NCI-H446 treated with DMSO at 0.1 percent for 48 hours (cell line): ENCODE results near the gene IFNA4.
A peak's percentile ranks its signal among the peaks of the same experiment; 100 is the strongest.
"Not testable (repeated sequence)": the region's sequence is repeated elsewhere in the genome, so short reads cannot be mapped to it uniquely, and the experiment has no call there.

Source experiments
- DNase-seq: peaks from one replicate; lab custom pipeline; 2025; lab: John Stamatoyannopoulos, UW

The IFNA4 gene

DNA sequence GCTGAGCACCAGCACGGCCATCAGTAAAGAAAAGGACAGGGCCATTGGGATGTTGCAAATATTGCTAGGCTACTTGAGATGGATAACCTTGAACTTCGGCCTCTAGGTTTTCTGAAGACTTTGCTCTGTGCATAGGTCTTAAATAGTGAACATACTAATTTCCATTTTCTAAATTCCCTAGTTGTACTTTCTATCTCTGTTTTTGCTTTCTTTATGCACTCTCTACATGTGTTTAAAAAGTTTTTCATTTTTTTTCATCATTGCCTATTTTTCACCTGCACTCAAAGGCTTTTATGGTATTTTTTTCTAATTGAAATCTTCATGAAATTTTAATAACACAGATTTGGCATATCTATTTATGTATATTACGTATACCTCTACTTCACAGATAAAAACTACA lies at the start of gene IFNA4:
TSS of gene IFNA4 (minus strand) at position 101 of the 400 bp plus-strand sequence. CDS start at position 45, 56 bp downstream.
- not testable (repeated sequence) for DNase-seq

DNA sequence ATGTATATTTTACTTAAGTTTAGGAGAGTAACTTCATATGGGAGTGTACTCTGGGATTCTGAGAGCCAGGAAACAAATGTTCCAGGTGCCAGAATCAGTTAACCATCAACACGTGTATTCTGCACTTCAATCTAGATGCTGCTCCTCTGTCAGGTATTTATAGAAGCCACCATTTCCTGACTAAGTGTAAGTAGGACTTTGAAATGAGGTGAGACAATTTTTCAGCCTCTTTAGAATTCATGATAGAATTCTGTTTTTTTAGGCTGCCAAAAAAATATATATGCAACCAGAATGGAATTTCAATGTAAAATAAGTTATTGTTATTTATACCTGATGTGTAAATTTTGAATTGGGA lies 49.0 kb upstream of the IFNA4 start:
- DNase-seq, result not testable (repeated sequence)

DNA sequence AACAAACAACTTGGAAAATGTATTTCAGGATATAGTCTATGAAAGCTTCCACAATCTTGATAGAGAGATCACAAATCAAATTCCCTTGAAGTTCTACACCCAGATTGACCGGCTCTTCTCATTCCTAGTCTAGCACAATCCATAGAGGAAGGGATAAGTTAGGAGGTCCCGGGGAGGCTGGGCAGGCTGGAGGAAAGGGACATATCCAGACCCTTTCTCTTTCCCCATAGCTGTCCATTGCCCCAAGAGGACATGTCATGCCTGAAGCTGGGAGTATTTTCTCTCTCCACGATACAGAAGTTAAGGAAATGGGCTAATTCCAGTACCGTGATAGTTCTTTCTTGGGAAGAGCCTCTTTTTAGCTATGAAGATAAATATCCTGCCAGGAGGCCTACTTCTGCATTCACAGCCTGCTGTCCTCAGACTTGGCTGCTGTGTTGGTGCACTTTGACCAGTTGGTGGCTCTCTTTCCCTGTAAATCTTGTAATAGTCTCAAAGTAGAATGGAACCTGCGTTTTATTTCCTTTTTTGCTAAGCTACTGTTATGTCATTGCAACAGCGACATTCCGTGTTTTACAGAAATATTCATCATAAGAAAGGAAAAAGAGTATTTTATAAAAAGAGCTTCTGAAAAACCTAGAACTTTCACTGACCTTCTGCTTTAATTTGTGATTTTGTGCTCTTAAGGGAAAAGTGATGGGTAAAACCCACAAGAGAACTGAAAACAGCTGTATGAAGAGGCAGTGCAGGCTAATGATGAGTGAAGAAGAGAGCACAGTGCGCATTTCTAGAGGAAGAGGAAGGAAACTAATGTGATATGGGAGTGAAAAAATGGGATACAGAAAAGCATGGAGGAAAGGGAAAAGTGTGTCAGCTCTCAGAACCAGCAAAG lies 48.3 kb upstream of the IFNA4 start:
- peak; percentile 4 for DNase-seq

DNA sequence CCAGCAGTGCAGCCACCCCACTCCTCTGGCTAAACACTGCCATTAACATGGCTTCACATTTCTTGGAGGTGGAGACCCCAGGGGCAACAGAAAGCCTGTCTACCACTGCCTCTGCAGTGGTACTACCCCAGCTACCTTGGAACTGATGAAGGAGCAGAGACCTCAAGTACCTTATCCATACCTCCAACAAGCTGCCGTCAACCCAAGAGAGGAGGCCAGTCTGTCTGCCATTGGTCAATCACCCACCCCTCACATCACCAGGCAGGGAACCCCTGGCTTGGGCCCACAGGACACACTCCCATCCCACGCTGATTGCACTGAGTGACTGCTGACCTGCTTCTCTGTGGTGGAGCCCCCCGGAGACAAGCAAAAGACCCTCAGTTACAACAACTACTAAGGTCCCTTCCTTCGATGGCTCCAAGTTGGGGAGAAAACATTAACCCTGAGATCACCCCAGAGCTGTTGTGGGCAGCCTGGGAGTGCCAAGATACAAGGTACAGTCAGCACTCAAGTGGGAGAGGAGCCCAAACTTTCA lies 46.8 kb upstream of the IFNA4 start:
- DNase-seq, result no peak

DNA sequence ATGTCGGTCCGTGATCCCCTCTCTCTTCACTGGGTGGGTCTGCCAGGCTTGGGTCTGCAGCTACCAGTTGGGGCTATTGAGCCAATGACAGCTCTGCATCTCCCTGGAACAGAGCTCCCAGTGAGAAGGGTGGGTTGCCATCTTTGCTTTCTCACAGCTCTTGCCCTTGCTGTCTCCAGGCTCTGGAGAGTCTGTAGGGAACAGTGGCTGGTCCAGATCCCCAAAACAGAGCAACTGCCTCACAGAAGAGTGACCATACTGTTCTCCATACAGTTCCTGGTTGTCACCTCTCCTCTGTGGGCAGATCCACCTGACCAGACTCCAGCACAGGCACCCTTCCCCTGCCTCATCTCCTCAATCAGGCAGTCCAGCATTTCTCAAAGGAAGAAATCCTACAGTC lies 45.9 kb upstream of the IFNA4 start:
- no peak for DNase-seq

DNA sequence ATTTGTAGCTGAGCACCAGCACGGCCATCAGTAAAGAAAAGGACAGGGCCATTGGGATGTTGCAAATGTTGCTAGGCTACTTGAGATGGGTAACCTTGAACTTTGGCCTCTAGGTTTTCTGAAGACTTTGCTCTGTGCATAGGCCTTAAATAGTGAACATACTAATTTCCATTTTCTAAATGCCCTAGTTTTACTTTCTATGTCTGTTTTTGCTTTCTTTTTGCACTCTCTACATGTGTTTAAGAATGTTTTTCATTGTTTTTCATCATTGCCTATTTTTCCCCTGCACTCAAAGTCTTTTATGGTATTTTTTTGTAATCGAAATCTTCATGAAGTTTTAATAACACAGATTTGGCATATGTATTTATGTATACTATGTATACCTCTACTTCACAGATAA lies 40.7 kb upstream of the IFNA4 start, which contains the start of gene IFNA17:
TSS of gene IFNA17 (minus strand) at position 101 of the 400 bp plus-strand sequence. CDS start at position 52, 49 bp downstream.
- no peak for DNase-seq

DNA sequence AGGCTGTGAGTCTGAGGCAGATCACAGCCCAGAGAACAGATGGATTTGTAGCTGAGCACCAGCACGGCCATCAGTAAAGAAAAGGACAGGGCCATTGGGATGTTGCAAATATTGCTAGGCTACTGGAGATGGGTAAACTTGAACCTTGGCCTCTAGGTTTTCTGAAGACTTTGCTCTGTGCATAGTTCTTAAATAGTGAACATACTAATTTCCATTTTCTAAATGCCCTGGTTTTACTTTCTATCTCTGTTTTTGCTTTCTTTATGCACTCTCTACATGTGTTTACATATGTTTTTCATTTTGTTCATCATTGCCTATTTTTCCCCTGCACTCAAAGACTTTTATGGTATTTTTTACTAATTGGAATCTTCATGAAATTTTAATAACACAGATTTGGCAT lies 29.8 kb upstream of the IFNA4 start, which contains the start of gene IFNA16:
TSS of gene IFNA16 (minus strand) at position 101 of the 400 bp plus-strand sequence. CDS start at position 95, 6 bp downstream.
- not testable (repeated sequence) for DNase-seq

DNA sequence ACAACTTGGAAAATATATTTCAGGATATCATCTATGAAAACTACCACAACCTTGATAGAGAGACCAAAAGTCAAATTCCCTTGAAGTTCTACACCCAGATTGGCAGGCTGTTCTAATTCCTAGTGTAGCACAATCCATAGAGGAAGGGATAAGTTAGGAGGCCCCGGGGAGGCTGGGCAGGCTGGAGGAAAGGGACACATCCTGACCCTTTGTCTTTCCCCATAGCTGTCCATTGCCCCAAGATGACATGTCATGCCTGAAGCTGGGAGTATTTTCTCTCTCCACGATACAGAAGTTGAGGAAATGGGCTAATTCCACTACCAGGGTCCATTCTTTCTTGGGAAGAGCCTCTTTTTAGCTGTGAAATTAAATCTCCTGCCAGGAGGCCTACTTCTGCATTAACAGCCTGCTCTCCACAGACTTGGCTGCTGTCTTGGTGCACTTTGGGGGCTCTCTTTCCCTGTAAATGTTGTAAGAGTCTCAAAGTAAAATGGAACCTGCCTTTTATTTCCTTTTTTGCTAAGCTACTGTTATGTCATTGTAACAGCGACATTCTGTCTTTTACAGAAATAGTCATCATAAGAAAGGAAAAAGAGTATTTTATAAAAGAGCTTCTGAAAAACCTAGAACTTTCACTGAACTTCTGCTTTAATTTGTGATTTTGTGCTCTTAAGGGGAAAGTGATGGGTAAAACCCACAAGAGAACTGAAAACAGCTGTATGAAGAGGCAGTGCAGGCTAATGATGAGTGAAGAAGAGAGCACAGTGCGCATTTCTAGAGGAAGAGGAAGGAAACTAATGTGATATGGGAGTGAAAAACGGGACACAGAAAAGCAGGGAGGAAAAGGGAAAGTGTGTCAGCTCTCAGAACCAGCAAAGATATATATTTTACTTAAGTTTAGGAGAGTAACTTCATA lies 26.3 kb upstream of the IFNA4 start:
- not testable (repeated sequence) for DNase-seq

DNA sequence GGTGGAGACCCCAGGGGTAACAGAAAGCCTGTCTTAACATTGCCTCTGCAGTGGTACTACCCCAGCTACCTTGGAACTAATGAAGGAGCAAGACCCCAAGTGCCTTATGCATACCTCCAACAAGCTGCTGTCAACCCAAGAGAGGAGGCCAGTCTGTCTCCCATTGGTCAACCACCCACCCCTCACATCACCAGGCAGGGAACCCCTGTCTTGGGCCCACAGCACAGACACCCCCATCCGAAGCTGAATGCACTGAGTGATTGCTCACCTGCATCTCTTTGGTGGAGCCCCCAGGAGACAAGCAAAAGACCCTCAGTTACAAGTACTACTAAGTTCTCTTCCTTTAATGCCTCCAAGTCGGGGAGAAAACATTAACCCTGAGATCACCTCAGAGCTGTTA lies 24.8 kb upstream of the IFNA4 start:
- not testable (repeated sequence) for DNase-seq

DNA sequence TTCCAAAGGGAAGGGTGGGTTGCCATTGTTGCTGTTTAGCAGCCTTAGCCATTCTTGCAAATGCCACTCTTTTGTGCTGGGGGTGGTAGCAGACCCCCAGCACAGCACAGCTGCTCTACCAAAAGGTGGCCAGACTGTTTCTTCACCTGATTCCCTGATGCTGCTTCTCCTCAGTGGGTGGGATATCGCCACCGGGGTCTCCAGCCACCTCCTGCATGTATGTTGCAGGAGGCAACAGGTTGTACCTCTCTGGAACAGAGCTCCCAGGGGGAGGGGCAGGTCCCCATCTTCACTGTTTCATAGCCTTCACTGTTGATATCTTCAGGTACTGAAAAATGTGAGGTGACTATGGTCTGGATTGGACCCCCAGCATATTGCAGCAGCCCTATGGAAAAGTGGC lies 23.4 kb upstream of the IFNA4 start:
- DNase-seq, result not testable (repeated sequence)

DNA sequence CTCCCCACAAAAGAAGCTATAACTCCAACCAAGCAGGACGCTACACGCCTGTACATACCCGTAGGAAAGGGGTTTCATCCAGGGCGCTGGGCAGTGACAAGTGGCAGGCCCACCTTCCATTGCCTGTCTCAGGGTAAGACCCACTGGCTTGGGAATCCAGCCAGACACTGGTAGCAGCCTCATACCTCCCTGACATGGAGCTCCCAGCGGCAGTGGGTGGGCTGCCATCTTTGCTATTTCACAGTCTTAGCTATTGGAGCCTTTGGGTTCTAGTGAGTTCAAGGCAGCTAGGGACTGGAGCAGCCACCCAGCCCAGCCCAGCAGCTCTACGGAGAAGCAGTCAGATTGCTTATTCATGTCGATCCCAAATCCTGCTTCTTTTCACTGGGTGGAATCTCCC lies 22.9 kb upstream of the IFNA4 start:
- DNase-seq, result no peak

DNA sequence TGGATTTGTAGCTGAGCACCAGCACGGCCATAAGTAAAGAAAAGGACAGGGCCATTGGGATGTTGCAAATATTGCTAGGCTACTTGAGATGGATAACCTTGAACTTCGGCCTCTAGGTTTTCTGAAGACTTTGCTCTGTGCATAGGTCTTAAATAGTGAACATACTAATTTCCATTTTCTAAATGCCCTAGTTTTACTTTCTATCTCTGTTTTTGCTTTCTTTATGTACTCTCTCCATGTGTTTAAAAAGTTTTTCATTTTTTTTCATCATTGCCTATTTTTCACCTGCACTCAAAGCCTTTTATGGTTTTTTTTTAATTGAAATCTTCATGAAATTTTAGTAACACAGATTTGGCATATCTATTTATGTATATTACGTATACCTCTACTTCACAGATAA lies 19.7 kb upstream of the IFNA4 start, which contains the start of gene IFNA10:
TSS of gene IFNA10 (minus strand) at position 101 of the 400 bp plus-strand sequence. CDS start at position 55, 46 bp downstream.
- not testable (repeated sequence) for DNase-seq

DNA sequence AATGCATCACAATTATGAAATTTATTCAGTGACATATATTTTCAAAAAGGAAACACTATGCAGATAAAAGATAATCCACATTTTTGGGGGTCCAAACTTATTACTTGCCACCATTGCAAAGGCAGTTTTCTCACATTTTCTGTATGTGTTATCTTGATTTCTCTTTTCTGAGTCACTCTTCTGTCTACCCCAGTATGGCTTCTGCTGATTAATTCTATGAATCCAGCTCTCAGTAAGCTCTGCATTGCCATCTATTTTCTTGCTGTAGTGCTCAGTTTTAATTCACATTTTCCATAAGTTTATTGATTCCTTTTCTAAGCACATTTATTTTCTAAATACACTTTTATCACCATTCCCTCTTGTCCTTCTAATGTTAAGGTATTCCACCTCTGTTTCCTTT lies 17.8 kb upstream of the IFNA4 start:
- no peak for DNase-seq

DNA sequence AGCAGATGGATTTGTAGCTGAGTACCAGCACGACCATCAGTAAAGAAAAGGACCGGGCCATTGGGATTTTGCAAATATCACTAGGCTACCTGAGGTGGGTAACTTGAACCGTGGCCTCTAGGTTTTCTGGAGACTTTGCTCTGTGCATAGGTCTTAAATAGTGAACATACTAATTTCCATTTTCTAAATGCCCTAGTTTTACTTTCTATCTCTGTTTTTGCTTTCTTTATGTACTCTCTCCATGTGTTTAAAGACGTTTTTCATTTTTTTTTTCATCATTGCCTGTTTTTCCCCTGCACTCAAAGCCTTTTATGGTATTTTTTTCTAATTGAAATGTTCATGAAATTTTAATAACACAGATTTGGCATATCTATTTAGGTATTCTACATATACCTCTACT lies 14.7 kb upstream of the IFNA4 start, which contains the start of gene IFNA7:
TSS of gene IFNA7 (minus strand) at position 101 of the 400 bp plus-strand sequence. CDS start at position 61, 40 bp downstream.
- not testable (repeated sequence) for DNase-seq

DNA sequence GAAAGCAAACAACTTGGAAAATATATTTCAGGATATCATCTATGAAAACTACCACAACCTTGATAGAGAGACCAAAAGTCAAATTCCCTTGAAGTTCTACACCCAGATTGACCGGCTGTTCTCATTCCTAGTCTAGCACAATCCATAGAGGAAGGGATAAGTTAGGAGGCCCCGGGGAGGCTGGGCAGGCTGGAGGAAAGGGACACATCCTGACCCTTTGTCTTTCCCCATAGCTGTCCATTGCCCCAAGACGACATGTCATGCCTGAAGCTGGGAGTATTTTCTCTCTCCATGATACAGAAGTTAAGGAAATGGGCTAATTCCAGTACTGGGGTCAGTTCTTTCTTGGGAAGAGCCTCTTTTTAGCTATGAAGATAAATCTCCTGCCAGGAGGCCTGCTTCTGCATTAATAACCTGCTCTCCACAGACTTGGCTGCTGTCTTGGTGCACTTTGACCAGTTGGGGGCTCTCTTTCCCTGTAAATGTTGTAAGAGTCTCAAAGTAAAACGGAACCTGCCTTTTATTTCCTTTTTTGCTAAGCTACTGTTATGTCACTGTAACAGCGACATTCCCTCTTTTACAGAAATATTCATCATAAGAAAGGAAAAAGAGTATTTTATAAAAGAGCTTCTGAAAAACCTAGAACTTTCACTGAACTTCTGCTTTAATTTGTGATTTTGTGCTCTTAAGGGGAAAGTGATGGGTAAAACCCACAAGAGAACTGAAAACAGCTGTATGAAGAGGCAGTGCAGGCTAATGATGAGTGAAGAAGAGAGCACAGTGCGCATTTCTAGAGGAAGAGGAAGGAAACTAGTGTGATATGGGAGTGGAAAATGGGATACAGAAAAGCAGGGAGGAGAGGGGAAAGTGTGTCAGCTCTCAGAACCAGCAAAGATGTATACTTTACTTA lies 7.7 kb upstream of the IFNA4 start:
- not testable (repeated sequence) for DNase-seq

DNA sequence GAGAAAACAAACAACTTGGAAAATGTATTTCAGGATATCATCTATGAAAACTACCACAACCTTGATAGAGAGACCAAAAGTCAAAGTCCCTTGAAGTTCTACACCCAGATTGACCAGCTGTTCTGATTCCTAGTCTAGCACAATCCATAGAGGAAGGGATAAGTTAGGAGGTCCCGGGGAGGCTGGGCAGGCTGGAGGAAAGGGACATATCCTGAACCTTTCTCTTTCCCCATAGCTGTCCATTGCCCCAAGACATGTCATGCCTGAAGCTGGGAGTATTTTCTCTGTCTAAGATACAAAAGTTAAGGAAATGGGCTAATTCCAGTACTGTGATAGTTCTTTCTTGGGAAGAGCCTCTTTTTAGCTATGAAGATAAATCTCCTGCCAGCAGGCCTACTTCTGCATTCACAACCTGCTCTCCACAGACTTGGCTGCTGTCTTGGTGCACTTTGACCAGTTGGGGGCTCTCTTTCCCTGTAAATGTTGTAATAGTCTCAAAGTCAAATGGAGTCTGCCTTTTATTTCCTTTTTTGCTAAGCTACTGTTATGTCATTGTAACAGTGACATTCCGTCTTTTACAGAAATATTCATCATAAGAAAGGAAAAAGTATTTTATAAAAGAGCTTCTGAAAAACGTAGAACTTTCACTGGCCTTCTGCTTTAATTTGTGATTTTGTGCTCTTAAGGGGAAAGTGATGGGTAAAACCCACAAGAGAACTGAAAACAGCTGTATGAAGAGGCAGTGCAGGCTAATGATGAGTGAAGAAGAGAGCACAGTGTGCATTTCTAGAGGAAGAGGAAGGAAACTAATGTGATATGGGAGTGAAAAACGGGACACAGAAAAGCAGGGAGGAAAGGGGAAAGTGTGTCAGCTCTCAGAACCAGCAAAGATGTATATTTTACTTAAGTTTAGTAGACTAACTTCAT lies 4.3 kb downstream of the IFNA4 start:
- not testable (repeated sequence) for DNase-seq

DNA sequence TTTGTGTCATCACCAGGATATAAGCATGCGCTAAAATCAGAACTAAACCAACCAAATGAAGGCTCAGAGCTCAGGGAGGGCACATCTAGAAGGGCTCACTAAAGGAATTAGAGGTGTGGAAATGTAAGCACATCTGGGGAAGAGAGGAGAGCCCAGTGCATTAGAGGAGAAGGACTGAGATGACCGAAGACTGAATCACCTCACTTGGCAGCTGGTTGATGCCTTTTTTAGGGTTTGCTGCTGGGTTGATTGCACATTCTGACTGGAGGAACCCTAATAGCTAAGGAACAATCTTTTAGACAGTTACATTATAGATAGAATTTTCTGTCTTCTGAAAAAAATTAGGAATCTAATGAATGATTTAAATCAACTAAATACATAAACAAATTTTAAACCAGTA lies 12.7 kb downstream of the IFNA4 start:
- DNase-seq, result no peak

DNA sequence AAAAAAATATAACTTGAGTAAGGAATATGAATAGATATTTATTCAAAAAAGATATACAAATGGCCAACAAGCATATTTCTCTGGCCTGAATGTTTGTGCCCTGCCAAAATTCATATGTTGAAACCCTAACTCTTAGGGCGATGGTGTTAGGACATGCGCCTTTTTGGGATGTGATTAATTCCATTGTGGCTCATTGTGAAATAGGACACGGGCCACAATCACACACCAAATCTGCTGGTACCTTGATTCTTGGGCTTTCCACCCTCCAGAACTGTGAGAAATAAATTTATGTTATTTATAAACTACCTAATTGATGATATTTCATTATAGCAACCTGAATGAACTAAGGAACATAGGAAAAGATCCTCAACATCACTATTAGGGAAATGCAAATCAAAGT lies 15.2 kb downstream of the IFNA4 start:
- no peak for DNase-seq

DNA sequence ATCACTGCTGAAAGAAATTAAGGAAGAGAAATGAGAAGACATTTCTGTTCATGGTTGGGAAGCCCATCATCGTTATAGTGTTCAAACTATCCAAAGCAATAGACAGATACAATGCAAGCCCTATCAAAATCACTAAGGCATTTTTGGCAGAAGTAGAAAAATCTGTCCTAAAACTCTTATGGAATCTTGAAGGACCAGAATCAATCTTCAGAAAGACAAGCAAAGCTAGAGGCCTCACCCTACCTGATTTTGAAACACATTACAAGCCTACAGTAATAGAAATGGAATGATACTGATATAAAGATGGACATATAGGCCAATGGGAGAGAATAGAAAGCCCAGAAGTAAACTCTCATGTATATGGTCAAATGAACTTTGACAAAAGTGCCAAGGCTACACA lies 16.0 kb downstream of the IFNA4 start:
- DNase-seq, result no peak

DNA sequence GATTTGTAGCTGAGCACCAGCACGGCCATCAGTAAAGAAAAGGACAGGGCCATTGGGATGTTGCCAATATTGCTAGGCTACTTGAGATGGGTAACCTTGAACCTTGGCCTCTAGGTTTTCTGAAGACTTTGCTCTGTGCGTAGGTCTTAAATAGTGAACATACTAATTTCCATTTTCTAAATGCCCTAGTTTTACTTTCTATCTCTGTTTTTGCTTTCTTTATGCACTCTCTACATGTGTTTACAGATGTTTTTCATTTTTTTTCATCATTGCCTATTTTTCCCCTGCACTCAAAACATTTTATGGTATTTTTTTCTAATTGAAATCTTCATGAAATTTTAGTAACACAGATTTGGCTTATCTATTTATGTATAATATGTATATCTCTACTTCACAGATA lies 20.8 kb downstream of the IFNA4 start, which contains the start of gene IFNA21:
TSS of gene IFNA21 (minus strand) at position 101 of the 400 bp plus-strand sequence. CDS start at position 53, 48 bp downstream.
- DNase-seq, result not testable (repeated sequence)
